HCEC 1CT (cell line): ENCODE results near the gene SLC44A1.

ENCODE experiments used
- DNase-seq: peaks from one replicate; pipeline ENCODE4 v3.0.0-alpha.2; 2017

SLC44A1 gene

GRCh38 chr9:105344283-105344682, 99.8 kb downstream of the SLC44A1 start:
- no peak for DNase-seq

- no peak for DNase-seq
Measured at GRCh38 chr9:105345626-105346025, 101.2 kb downstream of the SLC44A1 start.

- DNase-seq: no peak
Measured at GRCh38 chr9:105346273-105346672, 101.8 kb downstream of the SLC44A1 start.

GRCh38 chr9:105354448-105354847, 110.0 kb downstream of the SLC44A1 start:
- no peak for DNase-seq

- DNase-seq: no peak
Measured at GRCh38 chr9:105355781-105356180, 111.3 kb downstream of the SLC44A1 start.

- DNase-seq: no peak
Measured at GRCh38 chr9:105357937-105358336, 113.5 kb downstream of the SLC44A1 start.

GRCh38 chr9:105359892-105360291, 115.4 kb downstream of the SLC44A1 start:
- no peak for DNase-seq

GRCh38 chr9:105360344-105360743, 115.9 kb downstream of the SLC44A1 start:
- no peak for DNase-seq

- no peak for DNase-seq
Measured at GRCh38 chr9:105361873-105362272, 117.4 kb downstream of the SLC44A1 start.

GRCh38 chr9:105362470-105362869, 118.0 kb downstream of the SLC44A1 start:
- DNase-seq: no peak

GRCh38 chr9:105363837-105364236, 119.4 kb downstream of the SLC44A1 start:
- DNase-seq: no peak

- no peak for DNase-seq
Measured at GRCh38 chr9:105369911-105370310, 125.5 kb downstream of the SLC44A1 start.

GRCh38 chr9:105373723-105374122, 129.3 kb downstream of the SLC44A1 start:
- DNase-seq: no peak

- DNase-seq: no peak
Measured at GRCh38 chr9:105375323-105375722, 130.9 kb downstream of the SLC44A1 start.

- no peak for DNase-seq
Measured at GRCh38 chr9:105376893-105377292, 132.4 kb downstream of the SLC44A1 start.

- no peak for DNase-seq
Measured at GRCh38 chr9:105385381-105385985, 141.0 kb downstream of the SLC44A1 start.

- DNase-seq: no peak
Measured at GRCh38 chr9:105389796-105390195, 145.3 kb downstream of the SLC44A1 start.

- DNase-seq: no peak
Measured at GRCh38 chr9:105390871-105391270, 146.4 kb downstream of the SLC44A1 start.

- DNase-seq: no peak
Measured at GRCh38 chr9:105391288-105391687, 146.8 kb downstream of the SLC44A1 start.

GRCh38 chr9:105392531-105392930, 148.1 kb downstream of the SLC44A1 start:
- DNase-seq: no peak

GRCh38 chr9:105393576-105394344, 149.3 kb downstream of the SLC44A1 start:
- no peak for DNase-seq

GRCh38 chr9:105396441-105396840, 152.0 kb downstream of the SLC44A1 start:
- DNase-seq: no peak

- DNase-seq: no peak
Measured at GRCh38 chr9:105396901-105397300, 152.4 kb downstream of the SLC44A1 start.

- no peak for DNase-seq
Measured at GRCh38 chr9:105399117-105399516, 154.7 kb downstream of the SLC44A1 start.

- DNase-seq: peak; percentile 41
Measured at GRCh38 chr9:105401651-105402050, 157.2 kb downstream of the SLC44A1 start.
